HuH-7 (cell line): Measurements from ENCODE around the gene TRIP13.
"Not testable (repeated sequence)": the region's sequence is repeated elsewhere in the genome, so short reads cannot be mapped to it uniquely, and the experiment has no call there.

ENCODE experiments used
- DNase-seq: peaks from one replicate; pipeline ENCODE4 v3.0.0; 2011; ENCODE audit warnings: low spot score

The TRIP13 gene

GRCh38 chr5:872301-872700 is 20.4 kb upstream of the TRIP13 start:
- no peak for DNase-seq

GRCh38 chr5:873328-873727 is 19.4 kb upstream of the TRIP13 start:
- no peak for DNase-seq

GRCh38 chr5:875931-876330 is 16.8 kb upstream of the TRIP13 start:
- no peak for DNase-seq

- DNase-seq: no peak
These were observed 16.0 kb upstream of the TRIP13 start for GRCh38 chr5:876398-877365.

- no peak for DNase-seq
These were observed 14.6 kb upstream of the TRIP13 start for GRCh38 chr5:878125-878524.

- DNase-seq: not testable (repeated sequence)
These were observed 14.0 kb upstream of the TRIP13 start for GRCh38 chr5:878677-879076.

GRCh38 chr5:880816-881550 is 11.7 kb upstream of the TRIP13 start:
- no peak for DNase-seq

- DNase-seq: no peak
These were observed 11.1 kb upstream of the TRIP13 start for GRCh38 chr5:881551-881935.

- DNase-seq: no peak
These were observed 10.2 kb upstream of the TRIP13 start for GRCh38 chr5:882253-883183.

- no peak for DNase-seq
These were observed 9.1 kb upstream of the TRIP13 start for GRCh38 chr5:883475-884181.

GRCh38 chr5:884345-885126 is 8.1 kb upstream of the TRIP13 start:
- DNase-seq: no peak

GRCh38 chr5:885127-885442 is 7.6 kb upstream of the TRIP13 start:
- no peak for DNase-seq

- no peak for DNase-seq
These were observed 7.2 kb upstream of the TRIP13 start for GRCh38 chr5:885529-885928.

GRCh38 chr5:886036-886435 is 6.6 kb upstream of the TRIP13 start:
- no peak for DNase-seq

- DNase-seq: no peak
These were observed 5.9 kb upstream of the TRIP13 start for GRCh38 chr5:886716-887325.

GRCh38 chr5:887947-888637 is 4.6 kb upstream of the TRIP13 start:
- no peak for DNase-seq

GRCh38 chr5:888638-889035 is 4.0 kb upstream of the TRIP13 start:
- no peak for DNase-seq

GRCh38 chr5:889075-889710 is 3.5 kb upstream of the TRIP13 start:
- no peak for DNase-seq

- DNase-seq: no peak
These were observed 1.4 kb upstream of the TRIP13 start for GRCh38 chr5:891117-891836.
